ENCODE data around the gene MRPL32. TPM values are rescaled to one million over a fixed set of nuclear protein-coding genes. Genes with fewer than 3 reads are reported as not detected.

Gene MRPL32
- total RNA-seq, 1 experiment from 2014 or later: 47.5 TPM

DNA sequence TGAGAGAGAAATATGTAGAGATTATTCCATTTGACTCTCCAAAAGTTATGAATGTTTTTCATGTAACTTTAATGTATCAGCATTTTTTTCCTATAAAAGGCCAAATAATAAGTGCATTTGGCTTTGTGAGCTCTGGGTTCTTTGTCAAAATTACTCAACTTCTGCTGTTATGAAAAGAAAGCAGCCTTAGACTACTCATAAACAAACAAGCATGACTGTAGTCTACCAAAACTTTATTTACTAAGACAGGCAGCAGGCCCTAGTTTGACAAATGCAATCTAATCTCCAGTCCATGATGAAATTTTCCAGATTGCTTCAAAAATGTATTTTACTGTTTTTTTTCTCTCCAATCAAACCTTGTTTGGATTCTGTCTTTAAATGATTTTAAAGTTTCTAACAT lies 46.3 kb downstream of the MRPL32 start:
- H3K27me3 ChIP-seq (ENCODE audit: insufficient read depth, low read length): no peaks in the 10 kb centered on the region
- no peaks in the 10 kb centered on the region for H3K4me1 ChIP-seq (ENCODE audit: control insufficient read depth in 1 of 2, insufficient read depth in 2 of 2, low read length in 2 of 2)
- H3K79me2 ChIP-seq (ENCODE audit: insufficient read depth, low read length): no peaks in the 10 kb centered on the region
- H3K9me2 ChIP-seq (ENCODE audit: insufficient read depth): no peaks in the 10 kb centered on the region
- H4K20me1 ChIP-seq (ENCODE audit: insufficient read depth): no peaks in the 10 kb centered on the region
- no peak overlapping the region for H2AFZ ChIP-seq (ENCODE audit: low read depth, low read length, poor library complexity, severe bottlenecking)
- no peaks in the 10 kb centered on the region for H3K9me3 ChIP-seq (ENCODE audit: control insufficient read depth in 1 of 2, insufficient read depth in 1 of 2, low read depth in 1 of 2, low read length in 2 of 2)
- no peak overlapping the region for H3K4me3 ChIP-seq (replicated peaks in 1 of 2; ENCODE audit: low read depth in 1 of 2, low read length in 2 of 2)
- ChIA-PET CTCF (no interaction called here), RAD21 (ENCODE audit: low non-redundant PET in 1 of 2, low total read pairs in 2 of 2, uncharacterized antibody in 2 of 2, unreplicated experiment in 2 of 2) (no interaction called here), POLR2A (no interaction called here)
- H3K27ac ChIP-seq (ENCODE audit: low read depth, low read length): no peak overlapping the region
- DNase-seq (ENCODE audit: low read depth, low spot score) (no peak), ATAC-seq (no peak)
- no peak for TF ChIP-seq POLR2AphosphoS5 (IDR thresholded peaks at IDR 0.05; ENCODE audit: low read depth, low read length)
- TF ChIP-seq POLR2A (IDR thresholded peaks at IDR 0.05; ENCODE audit: borderline replicate concordance, extremely low read depth, insufficient read depth, insufficient read length): no peak
- no peak for TF ChIP-seq YY1 (IDR thresholded peaks at IDR 0.05; ENCODE audit: extremely low read depth, insufficient replicate concordance, low read depth, low read length)
- no peak for TF ChIP-seq JUND (IDR thresholded peaks at IDR 0.05)
- no peak for TF ChIP-seq EZH2 (IDR thresholded peaks at IDR 0.05)
- TF ChIP-seq, protein P1, sequence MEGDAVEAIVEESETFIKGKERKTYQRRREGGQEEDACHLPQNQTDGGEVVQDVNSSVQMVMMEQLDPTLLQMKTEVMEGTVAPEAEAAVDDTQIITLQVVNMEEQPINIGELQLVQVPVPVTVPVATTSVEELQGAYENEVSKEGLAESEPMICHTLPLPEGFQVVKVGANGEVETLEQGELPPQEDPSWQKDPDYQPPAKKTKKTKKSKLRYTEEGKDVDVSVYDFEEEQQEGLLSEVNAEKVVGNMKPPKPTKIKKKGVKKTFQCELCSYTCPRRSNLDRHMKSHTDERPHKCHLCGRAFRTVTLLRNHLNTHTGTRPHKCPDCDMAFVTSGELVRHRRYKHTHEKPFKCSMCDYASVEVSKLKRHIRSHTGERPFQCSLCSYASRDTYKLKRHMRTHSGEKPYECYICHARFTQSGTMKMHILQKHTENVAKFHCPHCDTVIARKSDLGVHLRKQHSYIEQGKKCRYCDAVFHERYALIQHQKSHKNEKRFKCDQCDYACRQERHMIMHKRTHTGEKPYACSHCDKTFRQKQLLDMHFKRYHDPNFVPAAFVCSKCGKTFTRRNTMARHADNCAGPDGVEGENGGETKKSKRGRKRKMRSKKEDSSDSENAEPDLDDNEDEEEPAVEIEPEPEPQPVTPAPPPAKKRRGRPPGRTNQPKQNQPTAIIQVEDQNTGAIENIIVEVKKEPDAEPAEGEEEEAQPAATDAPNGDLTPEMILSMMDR (IDR thresholded peaks at IDR 0.05 in 2 of 3, conservative IDR thresholded peaks at IDR 0.05 in 1 of 3; ENCODE audit: borderline replicate concordance in 1 of 3, insufficient read depth in 1 of 3, low read depth in 2 of 3, low read length in 2 of 3): no peak
- TF ChIP-seq, protein P2, sequence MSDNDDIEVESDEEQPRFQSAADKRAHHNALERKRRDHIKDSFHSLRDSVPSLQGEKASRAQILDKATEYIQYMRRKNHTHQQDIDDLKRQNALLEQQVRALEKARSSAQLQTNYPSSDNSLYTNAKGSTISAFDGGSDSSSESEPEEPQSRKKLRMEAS (IDR thresholded peaks at IDR 0.05): no peak
- TF ChIP-seq CEBPB (IDR thresholded peaks at IDR 0.05; ENCODE audit: low read depth): no peak
- TF ChIP-seq TCF7L2 (IDR thresholded peaks at IDR 0.05; ENCODE audit: borderline replicate concordance, extremely low read depth, insufficient read depth, insufficient read length): no peak
- no peak for TF ChIP-seq CBX3 (IDR thresholded peaks at IDR 0.05; ENCODE audit: low read depth)
- no peak for TF ChIP-seq SP1 (IDR thresholded peaks at IDR 0.05; ENCODE audit: low read depth)
- no peak for TF ChIP-seq ZBTB33 (IDR thresholded peaks at IDR 0.05; ENCODE audit: extremely low read depth, insufficient replicate concordance, low read length)
- intact Hi-C loops (cut with micrococcal nuclease): no loop called here
- no peak overlapping the region for H3K4me2 ChIP-seq (ENCODE audit: low read length)
- H3K9ac ChIP-seq (ENCODE audit: low read length): no peak overlapping the region
- no TSS peak for BruUV-seq (replicated peaks)
- no peaks in the 10 kb centered on the region for H3K36me3 ChIP-seq (ENCODE audit: control insufficient read depth in 1 of 2, insufficient read depth in 2 of 2, low read length in 2 of 2)

Data from HCT116 (cell line).